ENCODE results near the gene FREY1. TPM values are rescaled to one million over a fixed set of nuclear protein-coding genes. Genes with fewer than 3 reads are reported as not detected.

FREY1 gene
- total and polyA plus RNA-seq, 2 donors from 2014 or later: 0.99 to 1.0 TPM

DNA sequence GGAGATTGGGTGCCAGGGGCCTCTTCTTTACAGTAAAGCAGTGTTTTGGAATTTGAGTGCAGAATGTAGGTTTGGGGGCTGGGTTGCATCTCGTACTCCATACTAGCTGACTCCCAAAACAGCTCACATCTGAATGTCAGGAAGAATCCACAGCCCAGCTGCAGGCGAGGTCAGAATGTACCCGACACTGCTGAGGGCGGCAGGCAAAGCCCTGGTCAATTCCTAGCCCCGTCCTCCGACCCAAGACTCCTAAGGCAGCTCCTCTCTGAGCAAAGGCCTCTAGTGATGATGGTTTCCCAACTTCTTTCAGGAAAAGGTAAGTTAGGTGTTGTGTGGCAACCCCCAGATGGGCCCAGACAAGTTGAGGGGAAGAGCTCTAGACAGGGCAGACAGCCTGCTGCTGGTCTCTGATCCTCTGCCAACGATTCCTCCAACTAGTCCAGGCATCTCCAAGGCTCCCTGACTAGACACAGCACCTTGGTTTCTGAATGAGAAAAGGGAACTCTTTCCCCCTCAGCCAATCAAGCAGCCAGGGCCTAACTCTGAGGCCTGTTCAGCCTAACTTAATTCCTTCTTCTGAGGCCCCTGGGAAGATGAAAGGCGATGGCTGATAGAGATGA is 24.0 kb upstream of the FREY1 start:
- DNase-seq: no peak
- no peak for FAIRE-seq
- Histone ChIP-seq H3K4me3 (ENCODE audit: low read length in 3 of 3) (no peak overlapping the region), H3K36me3 (ENCODE audit: control insufficient read depth in 2 of 3, insufficient read depth in 3 of 3, low read length in 3 of 3) (peaks cover 3 to 18% (median 8%) of the 10 kb centered on the region in 3 donors), H3K4me1 (ENCODE audit: control insufficient read depth in 2 of 3, insufficient read depth in 2 of 3, low read depth in 1 of 3, low read length in 3 of 3) (peaks cover 0 to 18% (median 10%) of the 10 kb centered on the region in 3 donors), H3K27ac (ENCODE audit: low read depth in 2 of 2, low read length in 2 of 2) (no peak overlapping the region), H3K27me3 (ENCODE audit: control insufficient read depth, insufficient read depth, low read length) (no peaks in the 10 kb centered on the region), H3K9ac (ENCODE audit: low read length in 3 of 3) (no peak overlapping the region), H3K9me3 (ENCODE audit: control insufficient read depth in 2 of 3, insufficient read depth in 1 of 3, low read length in 3 of 3) (no peaks in the 10 kb centered on the region)
- no peak for TF ChIP-seq CTCF (IDR thresholded peaks at IDR 0.05; ENCODE audit: borderline replicate concordance, extremely low read depth, insufficient read depth)
- intact Hi-C loops (cut with DNase I): no loop called here

- H3K4me3 ChIP-seq (ENCODE audit: low read length in 3 of 3): no peak overlapping the region
- H3K27me3 ChIP-seq (ENCODE audit: control insufficient read depth, insufficient read depth, low read length): no peaks in the 10 kb centered on the region
- H3K9ac ChIP-seq (ENCODE audit: low read length in 3 of 3): no peak overlapping the region
- no peak for FAIRE-seq
- TF ChIP-seq CTCF (IDR thresholded peaks at IDR 0.05; ENCODE audit: borderline replicate concordance, extremely low read depth, insufficient read depth): no peak
- H3K4me1 ChIP-seq (ENCODE audit: control insufficient read depth in 2 of 3, insufficient read depth in 2 of 3, low read depth in 1 of 3, low read length in 3 of 3): peaks cover 0 to 18% (median 9%) of the 10 kb centered on the region in 3 donors
- intact Hi-C loops (cut with DNase I): no loop called here
- H3K9me3 ChIP-seq (ENCODE audit: control insufficient read depth in 2 of 3, insufficient read depth in 1 of 3, low read length in 3 of 3): no peaks in the 10 kb centered on the region
- DNase-seq: peak; percentile 47 to 87 (median 53)
- H3K36me3 ChIP-seq (ENCODE audit: control insufficient read depth in 2 of 3, insufficient read depth in 3 of 3, low read length in 3 of 3): peaks cover 3 to 13% (median 5%) of the 10 kb centered on the region in 3 donors
- no peak overlapping the region for H3K27ac ChIP-seq (ENCODE audit: low read depth in 2 of 2, low read length in 2 of 2)
These were observed 23.1 kb upstream of the FREY1 start for GRCh38 chr11:45930031-45930794.

DNA sequence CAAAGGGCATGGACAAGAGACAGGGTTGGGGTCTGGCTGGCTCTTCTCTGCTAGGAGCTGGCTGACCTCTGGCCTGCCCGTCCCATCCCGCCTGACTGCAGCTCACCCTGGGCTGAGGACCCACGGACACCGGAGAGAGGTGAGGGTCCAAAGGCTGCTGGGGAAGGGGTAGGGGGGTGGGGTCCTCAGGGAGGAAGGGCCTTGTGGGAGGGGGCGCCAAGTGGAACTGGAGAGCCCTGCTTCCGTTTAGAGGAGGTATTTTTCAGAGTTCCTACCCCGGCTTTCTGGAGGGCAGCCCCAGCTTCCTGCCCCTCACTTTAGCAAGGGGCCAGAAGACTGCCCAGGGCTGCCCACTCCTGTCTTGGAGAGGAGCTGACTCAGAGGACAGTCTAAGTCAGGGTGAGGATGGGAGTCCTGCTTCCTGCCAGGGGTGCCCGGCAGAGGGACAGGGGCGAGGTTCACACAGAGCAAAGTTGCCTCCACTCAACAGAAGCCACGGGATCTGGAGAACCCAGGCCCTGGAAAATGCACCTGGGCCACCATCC is 22.5 kb upstream of the FREY1 start:
- Histone ChIP-seq H3K4me1 (ENCODE audit: control insufficient read depth in 2 of 3, insufficient read depth in 2 of 3, low read depth in 1 of 3, low read length in 3 of 3) (peaks cover 0 to 14% (median 3%) of the 10 kb centered on the region in 3 donors), H3K9me3 (ENCODE audit: control insufficient read depth in 2 of 3, insufficient read depth in 1 of 3, low read length in 3 of 3) (no peaks in the 10 kb centered on the region), H3K4me3 (ENCODE audit: low read length in 3 of 3) (no peak overlapping the region), H3K9ac (ENCODE audit: low read length in 3 of 3) (no peak overlapping the region), H3K27me3 (ENCODE audit: control insufficient read depth, insufficient read depth, low read length) (no peaks in the 10 kb centered on the region), H3K36me3 (ENCODE audit: control insufficient read depth in 2 of 3, insufficient read depth in 3 of 3, low read length in 3 of 3) (peaks cover 0 to 6% (median 0%) of the 10 kb centered on the region in 3 donors), H3K27ac (ENCODE audit: low read depth in 2 of 2, low read length in 2 of 2) (no peak overlapping the region)
- DNase-seq: peak in 1 of 5 donors; percentile 46
- no peak for FAIRE-seq
- TF ChIP-seq CTCF (IDR thresholded peaks at IDR 0.05; ENCODE audit: borderline replicate concordance, extremely low read depth, insufficient read depth): no peak
- intact Hi-C loops (cut with DNase I): no loop called here

Data from kidney (tissue), 14 donors.